GM12874 (cell line): ENCODE results near the gene ABHD16A.

Experiments used
- TF ChIP-seq, protein P1 (sequence below): IDR thresholded peaks from 2 replicates; pipeline ENCODE4 v1.5.1; 2011; ENCODE audit warnings: low read depth, mild to moderate bottlenecking, control low read depth, low read length, moderate library complexity; ENCODE audit not compliant: insufficient read depth

ABHD16A gene

DNA sequence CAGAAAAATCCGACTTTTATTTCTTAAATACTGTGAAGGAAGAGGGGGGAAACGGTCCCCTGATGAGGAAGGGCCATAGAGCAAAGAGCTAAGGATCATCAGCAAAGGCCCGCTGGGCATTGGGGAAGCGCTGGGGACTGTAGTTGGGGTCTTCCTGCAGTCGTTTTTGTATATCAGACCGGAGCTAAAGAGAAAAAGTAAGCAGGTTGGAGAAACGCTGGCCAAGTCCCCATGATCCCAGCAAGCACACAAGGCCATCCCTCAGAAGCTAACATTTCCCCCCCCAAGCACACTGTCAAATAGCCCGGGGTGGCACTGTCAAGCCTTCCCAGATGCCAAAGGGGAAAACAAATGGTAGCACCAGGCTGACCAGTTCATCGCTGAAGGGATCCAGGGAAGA lies 64.1 kb downstream of the ABHD16A start:
- TF ChIP-seq, protein P1, sequence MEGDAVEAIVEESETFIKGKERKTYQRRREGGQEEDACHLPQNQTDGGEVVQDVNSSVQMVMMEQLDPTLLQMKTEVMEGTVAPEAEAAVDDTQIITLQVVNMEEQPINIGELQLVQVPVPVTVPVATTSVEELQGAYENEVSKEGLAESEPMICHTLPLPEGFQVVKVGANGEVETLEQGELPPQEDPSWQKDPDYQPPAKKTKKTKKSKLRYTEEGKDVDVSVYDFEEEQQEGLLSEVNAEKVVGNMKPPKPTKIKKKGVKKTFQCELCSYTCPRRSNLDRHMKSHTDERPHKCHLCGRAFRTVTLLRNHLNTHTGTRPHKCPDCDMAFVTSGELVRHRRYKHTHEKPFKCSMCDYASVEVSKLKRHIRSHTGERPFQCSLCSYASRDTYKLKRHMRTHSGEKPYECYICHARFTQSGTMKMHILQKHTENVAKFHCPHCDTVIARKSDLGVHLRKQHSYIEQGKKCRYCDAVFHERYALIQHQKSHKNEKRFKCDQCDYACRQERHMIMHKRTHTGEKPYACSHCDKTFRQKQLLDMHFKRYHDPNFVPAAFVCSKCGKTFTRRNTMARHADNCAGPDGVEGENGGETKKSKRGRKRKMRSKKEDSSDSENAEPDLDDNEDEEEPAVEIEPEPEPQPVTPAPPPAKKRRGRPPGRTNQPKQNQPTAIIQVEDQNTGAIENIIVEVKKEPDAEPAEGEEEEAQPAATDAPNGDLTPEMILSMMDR, result no peak
